HepG2 (cell line): Measurements from ENCODE around the gene ABCC1. TPM values are rescaled to one million over a fixed set of nuclear protein-coding genes. Genes with fewer than 3 reads are reported as not detected.

Experiments
- EEA1 ChIP-seq: sonication (generic); formaldehyde crosslinking; IDR thresholded peaks from 2 replicates; pipeline ENCODE4 v1.5.1; 2020; ENCODE audit warnings: mild to moderate bottlenecking, missing genetic modification reagents, borderline replicate concordance
- MYC ChIP-seq: sonication (generic); formaldehyde crosslinking; IDR thresholded peaks from 2 replicates; pipeline ENCODE4 v1.9.0; 2021; ENCODE audit warnings: missing genetic modification reagents, borderline replicate concordance
- NKX3-1 ChIP-seq: sonication (generic); formaldehyde crosslinking; IDR thresholded peaks from 2 replicates; pipeline ENCODE4 v1.5.0; 2020; ENCODE audit warnings: missing genetic modification reagents
- REXO4 ChIP-seq: sonication (generic); formaldehyde crosslinking; IDR thresholded peaks from 2 replicates; pipeline ENCODE4 v1.8.0; 2022; ENCODE audit warnings: missing genetic modification reagents, mild to moderate bottlenecking, borderline replicate concordance
- ZMYM4 ChIP-seq: sonication (generic); formaldehyde crosslinking; IDR thresholded peaks from 2 replicates; pipeline ENCODE4 v1.8.1; 2023; ENCODE audit warnings: mild to moderate bottlenecking, missing genetic modification reagents
- ZNF205 ChIP-seq: IDR thresholded peaks from 2 replicates; pipeline ENCODE4 v1.6.1; 2018; ENCODE audit warnings: missing biosample characterization, missing genetic modification reagents
- ZNF562 ChIP-seq: sonication (generic); formaldehyde crosslinking; IDR thresholded peaks from 2 replicates; pipeline ENCODE4 v1.8.0; 2022; ENCODE audit warnings: missing genetic modification reagents, borderline replicate concordance
- ZNF839 ChIP-seq: sonication (generic); formaldehyde crosslinking; IDR thresholded peaks from 2 replicates; pipeline ENCODE4 v1.4.0; 2020; ENCODE audit warnings: missing genetic modification reagents, mild to moderate bottlenecking, borderline replicate concordance
- polyA plus RNA-seq, 8 experiments: library from polyadenylated mRNA; depleted of rRNA in 3 of 8; stranded (reverse) in 7 of 8; unstranded in 1 of 8; fragments of >200 nt; fragmentation: Illumina TruSeq in 4 of 8; extraction: Trizol in 4 of 8; gene quantifications; 2 replicates each; pipeline versions ENCODE4 v1.2.1 to v1.2.3, GENCODE V29; 2011 to 2016; ENCODE audit warnings: low read depth in 4 of 8, missing spikeins in 1 of 8, mixed read lengths in 1 of 8; ENCODE audit not compliant: insufficient read depth in 1 of 8
- total RNA-seq, 5 experiments: library from RNA; depleted of rRNA; stranded (reverse); fragments of >200 nt; fragmentation: Illumina TruSeq; extraction: Trizol; gene quantifications; 2 replicates each; pipeline ENCODE4 v1.2.3, GENCODE V29; 2016; ENCODE audit warnings: low read depth in 1 of 5
- TF ChIP-seq, protein P1 (sequence below), 2 experiments: sonication (generic) in 1 of 2; formaldehyde crosslinking in 1 of 2; IDR thresholded peaks; 2 replicates each; pipeline versions ENCODE4 v1.4.0 to v1.6.1; 2018 to 2020; ENCODE audit warnings: missing genetic modification reagents in 2 of 2, borderline replicate concordance in 1 of 2, low read depth in 1 of 2, mild to moderate bottlenecking in 1 of 2, missing biosample characterization in 1 of 2
- TF ChIP-seq, protein P2 (sequence below): sonication (generic); formaldehyde crosslinking; IDR thresholded peaks from 2 replicates; pipeline ENCODE4; 2020; ENCODE audit warnings: missing genetic modification reagents, mild to moderate bottlenecking, borderline replicate concordance
- TF ChIP-seq, protein P3 (sequence below): sonication (generic); formaldehyde crosslinking; IDR thresholded peaks from 2 replicates; pipeline ENCODE4 v1.8.0; 2022; ENCODE audit warnings: mild to moderate bottlenecking, missing genetic modification reagents, moderate library complexity

Gene ABCC1
- total and polyA plus RNA-seq, 2 of the 13 experiments (the other 11 are each of a cell fraction or from before 2014, with no cell fraction given), result 13.0 to 30.6 TPM

DNA sequence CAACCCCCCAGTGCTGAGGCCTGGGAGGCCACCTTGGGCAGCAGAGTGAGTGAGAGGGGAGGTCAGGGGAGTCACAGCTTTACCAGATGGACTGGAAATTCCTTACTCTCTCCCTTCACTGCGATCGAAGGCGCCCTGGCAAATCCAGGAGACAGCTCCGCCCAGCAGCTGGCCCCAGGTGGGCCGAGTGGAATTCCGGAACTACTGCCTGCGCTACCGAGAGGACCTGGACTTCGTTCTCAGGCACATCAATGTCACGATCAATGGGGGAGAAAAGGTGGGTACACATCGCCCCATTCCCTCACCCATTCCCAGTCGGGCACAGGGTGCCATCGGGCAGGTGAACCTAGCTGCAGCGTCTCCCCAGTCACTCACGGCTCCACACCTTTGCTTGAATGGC is 182.2 kb downstream of the ABCC1 start (continued):
- TF ChIP-seq, protein P1, sequence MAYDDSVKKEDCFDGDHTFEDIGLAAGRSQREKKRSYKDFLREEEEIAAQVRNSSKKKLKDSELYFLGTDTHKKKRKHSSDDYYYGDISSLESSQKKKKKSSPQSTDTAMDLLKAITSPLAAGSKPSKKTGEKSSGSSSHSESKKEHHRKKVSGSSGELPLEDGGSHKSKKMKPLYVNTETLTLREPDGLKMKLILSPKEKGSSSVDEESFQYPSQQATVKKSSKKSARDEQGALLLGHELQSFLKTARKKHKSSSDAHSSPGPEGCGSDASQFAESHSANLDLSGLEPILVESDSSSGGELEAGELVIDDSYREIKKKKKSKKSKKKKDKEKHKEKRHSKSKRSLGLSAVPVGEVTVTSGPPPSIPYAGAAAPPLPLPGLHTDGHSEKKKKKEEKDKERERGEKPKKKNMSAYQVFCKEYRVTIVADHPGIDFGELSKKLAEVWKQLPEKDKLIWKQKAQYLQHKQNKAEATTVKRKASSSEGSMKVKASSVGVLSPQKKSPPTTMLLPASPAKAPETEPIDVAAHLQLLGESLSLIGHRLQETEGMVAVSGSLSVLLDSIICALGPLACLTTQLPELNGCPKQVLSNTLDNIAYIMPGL (CRISPR knock-in tag; IDR thresholded peaks at IDR 0.05; ENCODE audit: borderline replicate concordance in 1 of 2, low read depth in 1 of 2), result no peak
- TF ChIP-seq ZNF205 (CRISPR knock-in tag), result no peak
- no peak for TF ChIP-seq ZNF562
- TF ChIP-seq EEA1 (CRISPR knock-in tag), result 0 out of 2 replicates have a peak, but pooled peaks have one; percentile 44
- TF ChIP-seq, protein P2, sequence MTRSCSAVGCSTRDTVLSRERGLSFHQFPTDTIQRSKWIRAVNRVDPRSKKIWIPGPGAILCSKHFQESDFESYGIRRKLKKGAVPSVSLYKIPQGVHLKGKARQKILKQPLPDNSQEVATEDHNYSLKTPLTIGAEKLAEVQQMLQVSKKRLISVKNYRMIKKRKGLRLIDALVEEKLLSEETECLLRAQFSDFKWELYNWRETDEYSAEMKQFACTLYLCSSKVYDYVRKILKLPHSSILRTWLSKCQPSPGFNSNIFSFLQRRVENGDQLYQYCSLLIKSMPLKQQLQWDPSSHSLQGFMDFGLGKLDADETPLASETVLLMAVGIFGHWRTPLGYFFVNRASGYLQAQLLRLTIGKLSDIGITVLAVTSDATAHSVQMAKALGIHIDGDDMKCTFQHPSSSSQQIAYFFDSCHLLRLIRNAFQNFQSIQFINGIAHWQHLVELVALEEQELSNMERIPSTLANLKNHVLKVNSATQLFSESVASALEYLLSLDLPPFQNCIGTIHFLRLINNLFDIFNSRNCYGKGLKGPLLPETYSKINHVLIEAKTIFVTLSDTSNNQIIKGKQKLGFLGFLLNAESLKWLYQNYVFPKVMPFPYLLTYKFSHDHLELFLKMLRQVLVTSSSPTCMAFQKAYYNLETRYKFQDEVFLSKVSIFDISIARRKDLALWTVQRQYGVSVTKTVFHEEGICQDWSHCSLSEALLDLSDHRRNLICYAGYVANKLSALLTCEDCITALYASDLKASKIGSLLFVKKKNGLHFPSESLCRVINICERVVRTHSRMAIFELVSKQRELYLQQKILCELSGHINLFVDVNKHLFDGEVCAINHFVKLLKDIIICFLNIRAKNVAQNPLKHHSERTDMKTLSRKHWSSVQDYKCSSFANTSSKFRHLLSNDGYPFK (CRISPR knock-in tag), result no peak
- TF ChIP-seq, protein P3, sequence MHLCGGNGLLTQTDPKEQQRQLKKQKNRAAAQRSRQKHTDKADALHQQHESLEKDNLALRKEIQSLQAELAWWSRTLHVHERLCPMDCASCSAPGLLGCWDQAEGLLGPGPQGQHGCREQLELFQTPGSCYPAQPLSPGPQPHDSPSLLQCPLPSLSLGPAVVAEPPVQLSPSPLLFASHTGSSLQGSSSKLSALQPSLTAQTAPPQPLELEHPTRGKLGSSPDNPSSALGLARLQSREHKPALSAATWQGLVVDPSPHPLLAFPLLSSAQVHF (CRISPR knock-in tag), result no peak
- no peak for TF ChIP-seq MYC
- no peak for TF ChIP-seq ZMYM4 (CRISPR knock-in tag)
- TF ChIP-seq NKX3-1 (CRISPR knock-in tag), result no peak
- no peak for TF ChIP-seq REXO4 (CRISPR knock-in tag)
- no peak for TF ChIP-seq ZNF839 (CRISPR knock-in tag)
